CD4-positive, alpha-beta T cell treated with Interleukin-10 for 1 hour (primary cell): ENCODE results near the gene ZMIZ1.

ENCODE experiments used
- DNase-seq: peaks from one replicate; pipeline ENCODE4 v3.0.0-alpha.2; 2020

Gene ZMIZ1

DNA sequence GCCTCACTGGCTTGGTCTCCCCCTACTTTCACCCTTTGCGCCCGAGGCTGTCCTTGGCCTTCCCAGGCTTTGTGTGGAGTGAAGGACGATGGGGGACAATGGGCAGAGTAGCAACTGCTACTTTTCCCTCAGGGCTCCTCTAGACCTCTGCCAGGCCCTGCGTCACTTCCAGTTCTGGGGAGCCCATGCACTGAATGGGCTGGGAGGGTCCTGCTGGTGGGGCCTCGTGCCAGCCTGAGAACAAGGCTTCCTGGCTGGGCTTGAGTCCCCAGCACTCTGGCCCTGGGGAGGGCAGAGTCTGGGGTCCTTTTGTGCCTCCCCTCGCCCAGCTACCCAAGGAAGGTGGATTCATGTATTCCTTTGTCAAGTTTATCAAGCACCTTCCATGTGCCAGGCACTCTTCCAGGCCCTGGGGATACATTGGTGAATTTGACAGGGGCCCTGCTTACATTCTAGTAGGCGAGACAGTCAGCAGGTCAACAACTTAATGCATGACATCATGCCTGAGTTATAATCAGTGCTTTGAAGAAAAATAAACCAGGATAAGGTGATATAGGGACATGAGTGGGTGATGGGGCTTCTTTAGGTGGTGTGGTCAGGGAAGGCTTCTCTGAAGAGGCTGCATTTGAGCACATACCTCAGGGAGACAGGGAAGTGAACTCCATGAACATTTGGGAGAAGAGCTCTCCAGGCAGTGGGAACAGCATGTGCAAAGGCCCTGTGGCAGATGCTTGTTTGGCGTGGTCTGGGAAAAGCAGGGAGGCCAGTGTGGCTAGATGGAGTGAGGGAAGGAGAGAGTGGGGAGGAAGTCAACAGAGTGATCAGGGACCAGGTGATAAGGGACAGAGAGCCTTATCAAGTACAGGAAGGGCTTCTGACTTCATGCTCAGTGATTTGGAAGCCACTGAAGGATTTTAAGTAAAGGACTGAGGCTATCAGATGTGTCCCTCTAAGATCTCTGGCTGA, 14.1 kb downstream of the ZMIZ1 start:
- DNase-seq = no peak

DNA sequence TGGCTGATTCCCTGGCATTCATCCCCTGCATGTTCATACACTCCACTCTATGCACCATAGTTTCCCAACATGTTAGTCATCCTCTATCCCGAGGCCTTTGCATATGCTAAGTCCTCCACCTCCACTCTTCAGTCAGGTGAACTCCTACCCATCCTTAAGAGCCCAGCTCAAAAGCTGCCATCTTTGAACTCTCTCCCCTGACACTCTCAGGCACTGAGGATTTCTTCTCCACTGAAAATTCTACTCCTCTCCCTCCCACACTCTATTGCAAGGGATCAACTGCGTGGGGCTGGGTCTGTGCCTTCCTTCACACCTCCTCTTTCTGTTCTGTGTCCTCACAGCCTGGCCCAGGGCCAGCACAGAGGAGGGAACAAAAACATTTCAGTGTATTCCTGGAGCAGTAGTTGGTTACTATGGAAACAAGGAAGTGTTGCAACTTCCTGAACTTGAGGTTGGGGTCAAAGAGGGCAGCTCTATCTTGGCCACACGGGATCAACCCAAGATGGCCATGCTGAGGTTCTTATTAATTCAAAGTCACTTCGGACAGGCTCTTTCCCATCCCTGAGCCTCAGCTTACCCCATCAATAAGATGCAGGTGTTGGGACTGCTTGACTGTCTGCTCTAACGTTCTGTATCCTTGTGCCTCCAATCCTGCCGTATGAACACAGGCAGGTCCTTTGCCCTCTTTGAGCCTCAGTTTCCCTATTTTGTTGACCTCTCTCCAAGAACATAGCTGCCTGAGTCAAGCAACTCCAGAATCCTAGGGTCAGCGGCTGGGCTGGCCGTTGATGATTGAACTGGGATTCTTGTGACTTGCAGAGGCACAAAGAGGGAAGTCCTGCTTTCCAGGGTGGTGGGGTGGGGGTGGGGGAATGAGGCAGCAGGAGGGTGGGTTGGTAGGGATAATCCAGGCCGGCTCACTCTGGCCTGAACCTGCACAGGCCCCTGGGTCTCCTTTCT, 15.5 kb downstream of the ZMIZ1 start:
- DNase-seq = peak; percentile 46

DNA sequence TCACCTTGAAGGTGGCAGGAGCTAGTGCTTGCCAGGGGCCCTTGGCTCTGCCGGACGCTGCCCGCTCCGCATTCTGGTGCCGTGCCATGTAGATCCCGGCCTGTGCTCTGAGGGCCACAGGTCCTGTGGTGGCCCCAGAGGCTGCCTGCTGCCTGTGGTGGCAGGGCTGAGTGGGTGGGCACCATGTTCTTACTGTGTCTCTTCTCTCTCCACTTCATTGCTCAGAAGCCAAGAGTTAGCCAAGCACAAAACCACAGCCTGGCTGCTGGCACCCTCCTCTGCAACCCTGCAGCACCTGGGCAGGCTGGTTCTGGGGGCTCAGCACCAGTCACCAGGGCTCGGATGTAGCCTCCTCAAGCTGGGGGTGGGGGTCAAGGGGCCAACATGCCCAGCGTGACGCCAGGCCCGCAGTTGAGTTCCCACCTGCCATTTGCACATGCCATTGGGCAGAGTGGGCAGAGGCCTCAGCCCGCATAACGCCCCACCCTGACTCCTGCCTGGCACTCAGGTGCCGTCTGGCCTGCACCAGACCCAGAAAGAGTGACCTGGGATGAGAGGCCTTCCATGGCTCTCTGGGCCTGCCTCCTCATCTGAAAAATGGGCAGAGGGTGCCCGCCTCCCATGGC, 16.3 kb downstream of the ZMIZ1 start:
- DNase-seq = no peak

- no peak for DNase-seq
These were observed 18.1 kb downstream of the ZMIZ1 start for GRCh38 chr10:79086822-79087221.

DNA sequence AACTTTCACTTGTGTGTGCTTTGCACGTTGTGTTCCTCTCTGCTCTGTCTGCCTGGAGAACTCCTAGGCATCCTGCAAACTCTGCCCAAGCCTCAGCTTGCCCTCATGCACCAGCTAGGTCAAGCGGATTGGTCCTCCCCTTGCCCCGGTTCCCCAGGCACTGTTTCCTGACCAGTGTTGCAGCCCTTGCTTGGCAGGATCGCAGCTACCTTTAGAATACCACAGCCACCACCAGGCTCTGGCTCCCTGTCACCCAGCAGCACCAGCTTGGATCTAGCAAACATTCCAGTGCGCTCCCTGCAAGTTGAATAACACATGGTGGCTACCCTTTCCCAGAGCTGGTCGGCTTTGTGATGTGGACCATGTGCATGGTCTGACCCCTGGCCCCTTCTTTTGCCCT, 19.0 kb downstream of the ZMIZ1 start:
- no peak for DNase-seq

DNA sequence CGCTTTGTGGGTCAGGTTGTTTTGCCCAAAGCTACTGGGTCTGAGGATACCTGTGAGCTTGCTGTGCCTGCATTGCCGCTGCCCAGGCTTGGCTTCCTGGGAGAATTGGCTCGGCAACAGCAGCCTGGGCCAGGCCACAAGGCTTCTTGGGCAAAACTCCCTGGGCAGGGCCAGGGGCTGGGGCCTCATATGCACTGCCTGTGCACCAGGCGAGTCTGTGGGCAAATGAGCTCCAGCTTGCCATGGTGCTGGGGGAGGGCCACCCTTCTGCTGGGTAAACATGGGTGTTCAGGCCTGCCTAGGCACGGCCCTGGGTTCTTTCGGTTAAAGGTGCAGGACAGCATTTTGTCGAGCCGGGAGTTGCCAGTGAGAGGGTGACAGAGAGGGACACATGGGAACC, 19.4 kb downstream of the ZMIZ1 start:
- no peak for DNase-seq

GRCh38 chr10:79088613-79089355, 20.0 kb downstream of the ZMIZ1 start:
- DNase-seq = no peak

- DNase-seq = no peak
These were observed 20.9 kb downstream of the ZMIZ1 start for GRCh38 chr10:79089632-79090031.

- DNase-seq = no peak
These were observed 21.5 kb downstream of the ZMIZ1 start for GRCh38 chr10:79090134-79090803.

DNA sequence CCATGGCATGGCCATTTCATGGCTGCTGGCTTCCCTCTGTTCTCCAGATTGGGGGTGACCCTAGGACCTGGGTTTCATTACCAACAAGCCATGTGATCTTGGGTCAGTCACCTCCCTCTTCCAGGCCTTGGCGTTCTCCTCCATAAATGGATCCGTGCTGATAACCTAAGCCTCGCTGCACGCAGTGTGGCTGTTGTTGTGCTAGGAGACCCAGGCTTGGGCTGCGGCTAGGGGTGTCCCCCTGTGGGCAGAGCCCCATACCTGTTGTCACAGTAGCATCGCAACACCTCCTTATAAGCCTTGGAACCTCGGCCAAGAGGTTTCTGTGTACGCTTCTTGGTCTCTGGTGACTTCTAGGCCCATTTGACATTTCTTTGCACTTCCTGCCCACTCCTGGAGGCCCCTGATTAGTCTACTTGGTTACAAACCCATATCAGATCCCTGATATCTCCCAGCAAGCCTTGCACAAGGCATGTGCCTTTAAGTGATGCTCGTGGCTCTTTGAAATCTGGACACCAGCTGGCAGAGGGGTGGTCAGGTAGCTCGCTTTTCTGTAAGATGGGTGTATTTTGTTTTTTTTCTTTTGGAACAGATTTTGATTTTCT, 23.6 kb downstream of the ZMIZ1 start:
- DNase-seq = no peak

DNA sequence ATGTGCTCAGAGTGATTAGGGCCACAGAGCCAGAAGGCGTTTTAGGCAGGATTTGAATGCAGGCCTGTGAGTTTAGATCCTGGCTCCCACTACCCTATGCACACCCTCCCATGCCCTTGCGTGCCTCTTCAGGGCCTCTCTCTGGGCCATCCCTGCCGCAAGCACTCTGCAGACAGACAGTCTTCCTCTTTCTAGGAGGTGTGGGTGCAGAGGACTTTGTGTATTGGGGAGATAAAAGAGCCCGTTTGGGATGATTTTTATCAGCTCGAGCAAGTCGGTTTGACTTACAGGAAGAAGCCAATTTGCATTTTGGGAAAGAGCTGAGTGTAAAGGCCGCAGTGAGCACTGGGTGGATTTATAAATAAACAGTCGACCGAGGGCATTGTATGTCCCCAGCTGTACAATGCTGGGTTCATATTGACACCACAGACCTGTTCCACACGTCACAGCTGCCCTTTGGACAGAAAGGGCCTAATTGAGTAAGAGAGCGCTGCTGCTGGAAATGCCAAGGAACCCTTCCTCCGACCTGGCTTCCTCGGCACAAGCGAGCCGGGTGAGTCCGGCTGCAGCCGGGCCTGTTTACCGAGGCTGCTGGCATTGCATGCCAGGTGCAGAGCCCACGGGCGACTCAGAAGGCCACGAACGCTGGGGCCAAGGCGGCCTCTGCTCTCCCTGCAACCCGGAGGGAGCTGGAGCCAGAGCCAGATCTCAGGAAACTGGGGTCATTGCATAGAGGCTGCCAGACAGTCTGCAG, 25.1 kb downstream of the ZMIZ1 start:
- DNase-seq = no peak

DNA sequence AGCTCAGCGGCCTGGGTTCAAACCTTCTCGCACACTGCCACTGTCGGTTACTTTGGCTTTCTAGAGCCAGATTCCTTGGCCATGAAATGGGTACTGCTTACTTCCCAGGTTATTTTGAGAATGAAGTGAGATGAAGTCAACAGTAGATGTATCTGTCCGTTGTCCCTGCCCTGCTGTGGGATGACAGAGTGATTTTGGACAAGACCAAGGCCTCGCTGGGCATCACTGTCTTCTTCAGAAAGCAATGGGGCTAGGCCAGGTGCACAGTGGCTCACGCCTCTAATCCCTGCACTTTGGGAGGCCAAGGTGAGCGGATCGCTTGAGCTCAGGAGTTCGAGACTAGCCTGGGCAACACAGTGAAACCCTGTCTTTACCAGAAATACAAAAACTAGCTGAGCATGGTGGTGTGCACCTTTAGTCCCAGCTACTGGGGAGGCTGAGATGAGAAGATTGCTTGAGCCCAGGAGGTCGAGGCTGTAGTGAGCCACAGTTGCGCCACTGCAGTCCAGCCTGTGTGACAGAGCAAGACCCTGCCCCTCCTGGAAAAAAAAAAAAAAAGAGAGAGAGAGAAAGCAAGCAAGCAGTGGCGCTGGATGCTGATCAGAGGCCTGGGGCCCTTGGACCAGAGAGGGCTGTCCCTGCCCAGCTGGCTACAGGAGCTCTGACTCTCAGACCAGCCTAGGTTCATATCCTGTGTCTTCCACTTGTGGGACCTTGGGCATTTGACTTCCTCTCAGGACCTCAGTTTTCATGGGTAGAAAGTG, 25.8 kb downstream of the ZMIZ1 start:
- no peak for DNase-seq

DNA sequence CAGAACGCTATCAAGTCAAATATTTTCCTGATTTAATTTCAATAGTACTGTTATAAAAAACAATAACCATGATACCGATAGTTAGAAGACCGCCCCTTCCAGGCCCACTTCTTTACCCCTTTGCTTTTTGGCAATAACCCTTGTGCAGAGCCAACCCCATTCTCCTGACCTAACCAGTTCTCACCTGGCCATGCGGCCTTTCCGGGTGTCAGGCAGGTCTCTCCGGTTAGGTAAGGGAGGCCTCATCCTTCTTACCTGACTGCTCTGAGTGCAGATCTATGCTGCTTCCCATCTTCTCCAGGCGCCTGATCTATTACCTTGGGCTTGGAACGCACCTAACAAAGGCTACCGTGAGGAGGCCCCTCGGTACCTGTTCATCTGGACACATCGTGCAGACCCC, 26.6 kb downstream of the ZMIZ1 start:
- no peak for DNase-seq

DNA sequence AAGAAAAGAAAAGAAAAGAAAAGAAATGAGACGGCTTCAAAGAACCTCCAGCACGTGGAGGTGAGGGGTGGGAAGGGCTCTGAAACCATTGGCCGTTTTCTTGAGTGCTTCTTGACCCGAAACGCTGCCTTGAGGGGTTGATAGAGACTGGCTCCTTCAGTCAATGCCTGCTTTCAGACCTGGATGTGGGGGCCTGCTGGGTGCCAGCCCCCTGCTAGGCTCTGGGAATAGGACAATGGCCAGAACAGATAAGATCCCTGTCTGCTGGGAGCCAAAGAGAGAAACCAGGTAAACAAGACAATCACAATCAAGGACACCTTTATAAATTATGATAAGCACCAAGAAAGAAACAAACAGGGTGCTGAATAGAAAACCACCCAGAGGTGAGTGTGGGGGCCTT, 27.7 kb downstream of the ZMIZ1 start:
- DNase-seq = no peak

- DNase-seq = no peak
These were observed 28.5 kb downstream of the ZMIZ1 start for GRCh38 chr10:79097021-79097872.

DNA sequence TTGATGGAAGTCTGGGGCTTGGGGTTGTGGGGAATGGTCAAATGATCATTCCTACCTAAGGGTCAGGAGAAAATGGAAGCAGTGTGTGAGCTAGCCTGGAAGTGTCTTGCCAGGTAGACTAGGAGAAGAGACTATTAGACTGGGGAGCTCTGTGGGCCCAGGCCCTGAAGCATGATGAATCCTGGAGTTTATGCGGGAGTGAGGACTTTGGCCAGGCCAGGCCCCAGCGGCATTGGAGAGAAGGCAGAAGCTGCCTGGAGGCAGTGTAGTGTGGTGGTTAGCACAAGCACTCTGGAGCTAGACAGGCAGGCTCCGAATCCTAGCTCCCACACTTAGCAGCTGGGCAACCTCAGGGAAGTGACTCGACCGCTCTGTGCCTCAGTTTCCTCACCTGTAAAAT, 29.3 kb downstream of the ZMIZ1 start:
- no peak for DNase-seq

GRCh38 chr10:79098596-79099015, 29.8 kb downstream of the ZMIZ1 start:
- no peak for DNase-seq

GRCh38 chr10:79099898-79100448, 31.2 kb downstream of the ZMIZ1 start:
- DNase-seq = no peak
